Vagina (tissue), 2 donors: ENCODE data around the gene PPP2R2B. TPM values are rescaled to one million over a fixed set of nuclear protein-coding genes. Genes with fewer than 3 reads are reported as not detected.

Experiments used
- DNase-seq, 2 donors: peaks; one replicate each; pipeline ENCODE4 v3.0.0-alpha.2; 2017; ENCODE audit errors: extremely low spot score in 2 of 2
- H3K27ac ChIP-seq: fragments of 200-600 bp; sonication (generic); one replicate; pipeline ENCODE4 v1.5.1; 2019
- H3K27me3 ChIP-seq: fragments of 200-600 bp; sonication (generic); one replicate; pipeline ENCODE4 v1.5.1; 2019
- H3K36me3 ChIP-seq, 2 donors: fragments of 200-600 bp; sonication (generic); one replicate each; pipeline ENCODE4 v1.5.1; 2017 to 2019
- H3K4me1 ChIP-seq: fragments of 200-600 bp; sonication (generic); one replicate; pipeline ENCODE4 v1.5.1; 2019
- H3K4me3 ChIP-seq, 2 donors: fragments of 200-600 bp; sonication (generic); 1 replicate in 1 of 2; 2 replicates in 1 of 2; pipeline ENCODE4 v1.5.1; 2016 to 2019
- H3K9me3 ChIP-seq: fragments of 200-600 bp; sonication (generic); one replicate; pipeline ENCODE4 v1.5.1; 2019
- CTCF ChIP-seq, 3 experiments: fragments of 450-650 bp in 2 of 3; fragments of 200-600 bp in 1 of 3; sonication (generic) in 1 of 3; IDR thresholded peaks; one replicate each; pipeline ENCODE4 v1.5.1; 2017 to 2019; ENCODE audit warnings: antibody characterized with exemption in 3 of 3, mild to moderate bottlenecking in 2 of 3, moderate library complexity in 2 of 3
- POLR2A ChIP-seq, 2 donors: fragments of 450-650 bp; IDR thresholded peaks; one replicate each; pipeline ENCODE4 v1.6.1; 2017; ENCODE audit warnings: antibody characterized with exemption in 2 of 2, mild to moderate bottlenecking in 2 of 2, moderate library complexity in 2 of 2
- POLR2AphosphoS5 ChIP-seq, 2 donors: sonication (generic); formaldehyde crosslinking; IDR thresholded peaks; one replicate each; pipeline ENCODE4 v1.9.0; 2017; ENCODE audit warnings: antibody characterized with exemption in 2 of 2, mild to moderate bottlenecking in 2 of 2, low read depth in 1 of 2; ENCODE audit not compliant: insufficient read depth in 1 of 2
- intact Hi-C: fragments of 100-400 bp; cut with DNase I; formaldehyde crosslinking; loops from one replicate; pipeline ENCODE4 v1.15.1; 2023
- total RNA-seq: library from RNA; depleted of rRNA; stranded (reverse); fragments of >200 nt; gene quantifications from one replicate; pipeline ENCODE4 v1.2.3, GENCODE V29; 2016

PPP2R2B gene
- total RNA-seq, 1 donor from 2014 or later = 6.6 TPM

DNA sequence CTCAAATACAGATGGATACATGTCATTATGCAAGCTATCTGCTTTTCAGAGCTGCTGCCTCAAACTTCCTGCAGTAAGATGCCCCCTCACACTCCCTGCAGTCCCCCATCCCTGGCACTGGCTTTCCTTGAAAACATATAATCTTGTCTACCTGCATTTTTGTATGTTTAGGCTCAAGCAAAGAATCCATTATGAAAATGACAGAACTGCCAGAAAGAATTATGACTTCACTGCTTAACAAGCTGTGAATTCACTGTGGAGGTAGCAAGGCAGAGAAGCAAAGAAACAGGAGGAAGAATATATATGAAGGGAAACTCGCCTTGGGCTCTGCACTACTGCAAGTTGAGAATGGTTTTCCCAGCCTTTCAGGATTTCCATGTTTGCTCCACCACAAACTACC, 39.4 kb upstream of the PPP2R2B start:
- Histone ChIP-seq H3K4me1 (no peaks in the 10 kb centered on the region), H3K36me3 (no peaks in the 10 kb centered on the region), H3K27ac (no peak overlapping the region), H3K4me3 (no peak overlapping the region), H3K27me3 (no peaks in the 10 kb centered on the region), H3K9me3 (no peaks in the 10 kb centered on the region)
- no peak for DNase-seq
- intact Hi-C loops = no loop called here
- TF ChIP-seq POLR2A (IDR thresholded peaks at IDR 0.05) (no peak), POLR2AphosphoS5 (IDR thresholded peaks at IDR 0.05; ENCODE audit: insufficient read depth in 1 of 2, low read depth in 1 of 2) (no peak), CTCF (IDR thresholded peaks at IDR 0.05) (no peak)

DNA sequence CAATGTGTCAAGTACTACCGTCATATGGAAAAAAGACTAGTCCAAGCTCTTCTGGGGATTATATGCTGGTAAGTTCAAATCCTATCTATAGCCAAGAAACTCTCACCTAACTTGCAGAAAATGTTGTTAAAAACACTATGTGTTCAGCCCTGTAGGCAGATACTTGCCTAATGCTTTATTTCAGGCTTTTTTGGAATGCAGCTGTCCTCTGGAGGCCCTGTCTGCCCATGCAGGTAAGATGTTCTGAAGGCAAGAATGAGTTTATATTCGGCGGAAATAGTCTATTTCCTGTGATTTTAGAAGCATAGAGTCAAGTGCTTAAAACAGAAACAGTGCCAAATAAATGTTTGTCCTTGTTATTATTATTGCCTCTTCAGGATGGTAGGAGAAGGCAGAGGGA, 34.3 kb upstream of the PPP2R2B start:
- TF ChIP-seq POLR2A (IDR thresholded peaks at IDR 0.05) (no peak), CTCF (IDR thresholded peaks at IDR 0.05) (no peak), POLR2AphosphoS5 (IDR thresholded peaks at IDR 0.05; ENCODE audit: insufficient read depth in 1 of 2, low read depth in 1 of 2) (no peak)
- intact Hi-C loops = no loop called here
- Histone ChIP-seq H3K36me3 (no peaks in the 10 kb centered on the region), H3K9me3 (no peaks in the 10 kb centered on the region), H3K4me1 (no peaks in the 10 kb centered on the region), H3K27ac (no peak overlapping the region), H3K4me3 (no peak overlapping the region), H3K27me3 (no peaks in the 10 kb centered on the region)
- DNase-seq = no peak

GRCh38 chr5:146910239-146910638, 31.7 kb upstream of the PPP2R2B start:
- Histone ChIP-seq H3K4me3 (no peak overlapping the region), H3K27ac (no peak overlapping the region), H3K9me3 (no peaks in the 10 kb centered on the region), H3K27me3 (no peaks in the 10 kb centered on the region), H3K36me3 (no peaks in the 10 kb centered on the region), H3K4me1 (no peaks in the 10 kb centered on the region)
- DNase-seq = no peak
- TF ChIP-seq POLR2AphosphoS5 (IDR thresholded peaks at IDR 0.05; ENCODE audit: insufficient read depth in 1 of 2, low read depth in 1 of 2) (no peak), CTCF (IDR thresholded peaks at IDR 0.05) (no peak), POLR2A (IDR thresholded peaks at IDR 0.05) (no peak)
- intact Hi-C loops = no loop called here

GRCh38 chr5:146909255-146910068, 30.9 kb upstream of the PPP2R2B start:
- intact Hi-C loops = no loop called here
- H3K4me3 ChIP-seq = no peak overlapping the region
- DNase-seq = no peak
- TF ChIP-seq POLR2A (IDR thresholded peaks at IDR 0.05) = no peak
- no peak for TF ChIP-seq POLR2AphosphoS5 (IDR thresholded peaks at IDR 0.05; ENCODE audit: insufficient read depth in 1 of 2, low read depth in 1 of 2)
- no peak for TF ChIP-seq CTCF (IDR thresholded peaks at IDR 0.05)
- no peaks in the 10 kb centered on the region for H3K4me1 ChIP-seq
- no peaks in the 10 kb centered on the region for H3K27me3 ChIP-seq
- no peak overlapping the region for H3K27ac ChIP-seq
- H3K36me3 ChIP-seq = no peaks in the 10 kb centered on the region
- no peaks in the 10 kb centered on the region for H3K9me3 ChIP-seq

- TF ChIP-seq CTCF (IDR thresholded peaks at IDR 0.05) (no peak), POLR2A (IDR thresholded peaks at IDR 0.05) (no peak), POLR2AphosphoS5 (IDR thresholded peaks at IDR 0.05; ENCODE audit: insufficient read depth in 1 of 2, low read depth in 1 of 2) (no peak)
- no peaks in the 10 kb centered on the region for H3K36me3 ChIP-seq
- H3K4me1 ChIP-seq = no peaks in the 10 kb centered on the region
- intact Hi-C loops = no loop called here
- H3K9me3 ChIP-seq = no peaks in the 10 kb centered on the region
- no peak overlapping the region for H3K4me3 ChIP-seq
- H3K27ac ChIP-seq = no peak overlapping the region
- no peaks in the 10 kb centered on the region for H3K27me3 ChIP-seq
- DNase-seq = no peak
Measured at GRCh38 chr5:146906803-146907202, 28.2 kb upstream of the PPP2R2B start.
